Effector memory CD4-positive, alpha-beta T cell (primary cell): ENCODE data around the gene KAT8.

Experiments
- DNase-seq, 3 donors: peaks; one replicate each; pipeline ENCODE4 v3.0.0-alpha.2; 2020
- H3K27ac ChIP-seq: 2 replicates; pipeline ENCODE4 v1.7.0; 2013; ENCODE audit warnings: mild to moderate bottlenecking, low read length, moderate library complexity; ENCODE audit not compliant: insufficient read depth, poor library complexity, severe bottlenecking
- H3K27me3 ChIP-seq: replicated peaks from 2 replicates; pipeline ENCODE4 v1.7.0; 2013; ENCODE audit warnings: mild to moderate bottlenecking, low read length; ENCODE audit not compliant: insufficient read depth, control insufficient read depth, poor library complexity, severe bottlenecking
- H3K36me3 ChIP-seq: 2 replicates; pipeline ENCODE4 v1.7.0; 2013; ENCODE audit warnings: mild to moderate bottlenecking, low read length, moderate library complexity; ENCODE audit not compliant: control insufficient read depth, insufficient read depth
- H3K4me1 ChIP-seq: 2 replicates; pipeline ENCODE4 v1.7.0; 2013; ENCODE audit warnings: low read length, mild to moderate bottlenecking; ENCODE audit not compliant: control insufficient read depth, insufficient read depth, poor library complexity, severe bottlenecking
- H3K4me3 ChIP-seq: 2 replicates; pipeline ENCODE4 v1.7.0; 2013; ENCODE audit warnings: low read length, low read depth, mild to moderate bottlenecking; ENCODE audit not compliant: insufficient read depth, poor library complexity, severe bottlenecking
- H3K9me3 ChIP-seq: 2 replicates; pipeline ENCODE4 v1.7.0; 2013; ENCODE audit warnings: mild to moderate bottlenecking, low read length, moderate library complexity; ENCODE audit not compliant: control insufficient read depth

KAT8 gene

DNA sequence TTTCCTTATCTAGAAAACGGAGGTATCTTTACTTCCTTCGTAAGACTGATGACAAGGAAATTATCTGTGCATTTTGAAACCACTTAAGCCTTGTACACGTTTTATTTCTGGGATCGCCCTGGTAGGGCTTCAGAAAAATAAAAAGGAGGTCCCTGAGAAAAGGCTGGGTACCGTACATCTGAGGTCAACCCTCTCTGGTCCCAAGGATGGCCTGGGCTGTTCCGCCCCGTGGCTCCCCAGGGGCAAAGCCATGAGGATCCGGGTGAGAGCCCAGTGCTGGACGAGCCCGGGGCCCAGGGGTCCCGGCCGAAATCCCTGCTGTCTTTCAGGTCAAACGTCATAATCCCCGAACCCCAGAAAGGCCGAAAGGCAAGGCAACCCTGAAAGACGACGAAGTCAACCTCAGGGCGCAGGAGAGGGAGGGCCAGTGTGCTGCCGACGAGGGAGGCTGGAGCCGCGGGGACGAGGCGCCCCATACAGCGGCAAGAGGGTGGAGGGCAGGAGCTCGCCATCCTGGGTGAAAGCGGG is 61.8 kb downstream of the KAT8 start:
- DNase-seq = no peak
- Histone ChIP-seq H3K36me3 (peaks cover 26% of the 10 kb centered on the region), H3K27ac (peak overlapping the region; percentile 93), H3K4me3 (peak overlapping the region; percentile 98), H3K4me1 (peaks cover 57% of the 10 kb centered on the region), H3K27me3 (no peaks in the 10 kb centered on the region), H3K9me3 (no peaks in the 10 kb centered on the region)

DNA sequence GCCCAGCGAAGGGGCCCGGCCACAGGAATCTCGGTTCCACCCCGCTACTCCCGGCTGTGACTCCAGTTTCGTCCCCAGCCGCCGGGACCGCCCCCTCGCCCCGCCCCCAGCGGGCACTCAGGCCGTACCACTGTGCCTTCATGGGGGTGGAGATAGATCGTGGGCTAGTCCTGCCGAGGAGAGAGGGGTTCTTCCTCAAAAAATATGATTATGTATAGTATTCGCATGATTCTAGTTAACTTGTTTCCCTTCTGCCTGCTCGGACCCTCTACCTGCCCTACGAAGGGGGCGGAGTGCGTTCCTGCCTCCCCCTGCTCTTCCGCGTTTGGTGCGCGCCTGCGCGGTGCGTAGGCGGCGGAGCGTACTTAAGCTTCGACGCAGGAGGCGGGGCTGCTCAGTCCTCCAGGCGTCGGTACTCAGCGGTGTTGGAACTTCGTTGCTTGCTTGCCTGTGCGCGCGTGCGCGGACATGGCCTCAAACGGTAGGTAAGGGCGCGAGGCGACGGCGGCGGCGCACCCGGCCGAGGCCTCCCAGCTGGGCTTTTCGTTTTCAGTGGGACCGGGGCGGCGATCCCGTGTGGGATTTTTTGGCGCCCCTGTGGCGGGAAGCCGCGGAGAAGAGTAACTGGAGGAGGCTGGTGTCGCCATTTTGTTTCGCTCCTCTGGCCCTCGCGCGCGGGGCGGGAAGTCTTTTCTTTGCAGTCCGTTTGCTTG is 62.4 kb downstream of the KAT8 start, which contains the start of gene FUS:
Gene FUS (plus strand): TSS at position 393 of the 713 bp plus-strand sequence. CDS start 76 bp downstream, at position 469.
- Histone ChIP-seq H3K27ac (peak within 1 kb of the TSS; percentile 93), H3K4me1 (peaks cover 57% of the 10 kb centered on the region), H3K27me3 (no peaks in the 10 kb centered on the region), H3K9me3 (no peaks in the 10 kb centered on the region), H3K4me3 (peak within 1 kb of the TSS; percentile 98), H3K36me3 (peaks cover 30% of the 10 kb centered on the region)
- DNase-seq = peak; percentile 84 to 92 (median 86)
